Upper lobe of left lung (tissue), 6 donors: Measurements from ENCODE around the gene TMEM54. TPM values are rescaled to one million over a fixed set of nuclear protein-coding genes. Genes with fewer than 3 reads are reported as not detected.
A peak's percentile ranks its signal among the peaks of the same experiment; 100 is the strongest.

Source experiments
- ATAC-seq, 2 donors: fragments of 200-7000 bp; cut with Tn5 transposase; one replicate each; pipeline ENCODE4 v1.9.1; 2022; ENCODE audit warnings: mild to moderate bottlenecking in 2 of 2, moderate library complexity in 2 of 2; ENCODE audit not compliant: low FRiP score in 2 of 2
- DNase-seq, 2 donors: peaks; one replicate each; pipeline ENCODE4 v3.0.0-alpha.2; 2019 to 2020
- H3K27ac ChIP-seq, 4 donors: fragments of 200-600 bp; sonication (generic); one replicate each; pipeline ENCODE4 v1.5.1; 2016 to 2019
- H3K27me3 ChIP-seq, 4 donors: fragments of 200-600 bp; sonication (generic); one replicate each; pipeline ENCODE4 v1.5.1; 2017 to 2019
- H3K36me3 ChIP-seq, 4 donors: fragments of 200-600 bp; sonication (generic); one replicate each; pipeline ENCODE4 v1.5.1; 2016 to 2019
- H3K4me1 ChIP-seq, 4 donors: fragments of 200-600 bp; sonication (generic); one replicate each; pipeline ENCODE4 v1.5.1; 2018 to 2019
- H3K4me3 ChIP-seq, 4 donors: fragments of 200-600 bp; sonication (generic); one replicate each; pipeline ENCODE4 v1.5.1; 2017 to 2019; ENCODE audit warnings: mild to moderate bottlenecking in 2 of 4, moderate library complexity in 1 of 4
- H3K9me3 ChIP-seq, 4 donors: fragments of 200-600 bp; sonication (generic); one replicate each; pipeline ENCODE4 v1.5.1; 2018 to 2019
- EP300 ChIP-seq, 4 donors: sonication (generic); formaldehyde crosslinking; IDR thresholded peaks; one replicate each; pipeline ENCODE4 v1.5.1; 2017; ENCODE audit warnings: antibody characterized with exemption in 4 of 4, control low read depth in 2 of 4
- POLR2A ChIP-seq, 4 donors: fragments of 450-650 bp; IDR thresholded peaks; one replicate each; pipeline ENCODE4 v1.5.1; 2016 to 2017; ENCODE audit warnings: antibody characterized with exemption in 4 of 4, mild to moderate bottlenecking in 2 of 4
- POLR2AphosphoS5 ChIP-seq, 2 donors: sonication (generic); formaldehyde crosslinking; IDR thresholded peaks; one replicate each; pipeline ENCODE4 v1.5.1; 2017; ENCODE audit warnings: antibody characterized with exemption in 2 of 2
- WGBS, 2 donors: methylation state at CpG; one replicate each; pipeline ENCODE4 v1.1.5; 2017 to 2018; 5-methylcytosine and 5-hydroxymethylcytosine counted together
- total RNA-seq, 6 donors: library from RNA; depleted of rRNA in 4 of 6; stranded (reverse); fragments of >200 nt in 4 of 6; gene quantifications; one replicate each; pipeline versions ENCODE4 v1.1.0 to v1.2.1, GENCODE V29; 2016 to 2021
- TF ChIP-seq, protein P1 (sequence below), 6 experiments: fragments of 450-650 bp in 4 of 6; fragments of 200-600 bp in 2 of 6; sonication (generic) in 2 of 6; IDR thresholded peaks; one replicate each; pipeline ENCODE4 v1.5.1; 2016 to 2019; ENCODE audit warnings: antibody characterized with exemption in 6 of 6
- donor health status: DM: no; HTN: no; CAD: no; lungs with moderate emphysema.
- donor health status: DM: no; HTN: yes; CAD: no; lungs with severe emphysema.

The TMEM54 gene
- total RNA-seq, 6 donors from 2014 or later, result 37.7 to 94.1 (median 58.6) TPM

- H3K27ac ChIP-seq, result peak overlapping the region in 1 of 4 donors; percentile 34
- no peak for ATAC-seq
Observed at GRCh38 chr1:32947669-32948389, 46.6 kb upstream of the TMEM54 start.

GRCh38 chr1:32946413-32946812 lies 45.2 kb upstream of the TMEM54 start:
- no peak overlapping the region for H3K4me3 ChIP-seq
- no peak for TF ChIP-seq POLR2A (IDR thresholded peaks at IDR 0.05)
- TF ChIP-seq, protein P1, sequence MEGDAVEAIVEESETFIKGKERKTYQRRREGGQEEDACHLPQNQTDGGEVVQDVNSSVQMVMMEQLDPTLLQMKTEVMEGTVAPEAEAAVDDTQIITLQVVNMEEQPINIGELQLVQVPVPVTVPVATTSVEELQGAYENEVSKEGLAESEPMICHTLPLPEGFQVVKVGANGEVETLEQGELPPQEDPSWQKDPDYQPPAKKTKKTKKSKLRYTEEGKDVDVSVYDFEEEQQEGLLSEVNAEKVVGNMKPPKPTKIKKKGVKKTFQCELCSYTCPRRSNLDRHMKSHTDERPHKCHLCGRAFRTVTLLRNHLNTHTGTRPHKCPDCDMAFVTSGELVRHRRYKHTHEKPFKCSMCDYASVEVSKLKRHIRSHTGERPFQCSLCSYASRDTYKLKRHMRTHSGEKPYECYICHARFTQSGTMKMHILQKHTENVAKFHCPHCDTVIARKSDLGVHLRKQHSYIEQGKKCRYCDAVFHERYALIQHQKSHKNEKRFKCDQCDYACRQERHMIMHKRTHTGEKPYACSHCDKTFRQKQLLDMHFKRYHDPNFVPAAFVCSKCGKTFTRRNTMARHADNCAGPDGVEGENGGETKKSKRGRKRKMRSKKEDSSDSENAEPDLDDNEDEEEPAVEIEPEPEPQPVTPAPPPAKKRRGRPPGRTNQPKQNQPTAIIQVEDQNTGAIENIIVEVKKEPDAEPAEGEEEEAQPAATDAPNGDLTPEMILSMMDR (IDR thresholded peaks at IDR 0.05), result no peak
- TF ChIP-seq EP300 (IDR thresholded peaks at IDR 0.05), result no peak
- 92 to 93% methylated on average over 2 of the region's 2 CpGs for WGBS, 2 donors
- peaks cover 27 to 67% (median 52%) of the 10 kb centered on the region in 4 donors for H3K36me3 ChIP-seq
- H3K9me3 ChIP-seq, result no peaks in the 10 kb centered on the region
- peaks cover 8 to 35% (median 15%) of the 10 kb centered on the region in 4 donors for H3K4me1 ChIP-seq
- no peak overlapping the region for H3K27ac ChIP-seq
- DNase-seq (no peak), ATAC-seq (no peak)
- no peaks in the 10 kb centered on the region for H3K27me3 ChIP-seq

More at GRCh38 chr1:32947669-32948389, 46.6 kb upstream of the TMEM54 start:
- TF ChIP-seq POLR2AphosphoS5 (IDR thresholded peaks at IDR 0.05), result no peak
- TF ChIP-seq, protein P1 (IDR thresholded peaks at IDR 0.05), result no peak
- TF ChIP-seq EP300 (IDR thresholded peaks at IDR 0.05), result no peak
- TF ChIP-seq POLR2A (IDR thresholded peaks at IDR 0.05), result no peak
- no peak for DNase-seq
- Histone ChIP-seq H3K4me3 (no peak overlapping the region), H3K4me1 (peaks cover 8 to 35% (median 15%) of the 10 kb centered on the region in 4 donors), H3K9me3 (no peaks in the 10 kb centered on the region), H3K36me3 (peaks cover 25 to 53% (median 39%) of the 10 kb centered on the region in 4 donors), H3K27me3 (no peaks in the 10 kb centered on the region)
- WGBS, 2 donors, result 71 to 76% methylated on average over 6 of the region's 6 CpGs

- H3K4me3 ChIP-seq, result no peak overlapping the region
- no peak for ATAC-seq
- H3K4me1 ChIP-seq, result peaks cover 10 to 30% (median 23%) of the 10 kb centered on the region in 4 donors
- H3K9me3 ChIP-seq, result no peaks in the 10 kb centered on the region
- TF ChIP-seq EP300 (IDR thresholded peaks at IDR 0.05), result no peak
- TF ChIP-seq, protein P1 (IDR thresholded peaks at IDR 0.05), result no peak
- no peak for TF ChIP-seq POLR2AphosphoS5 (IDR thresholded peaks at IDR 0.05)
- TF ChIP-seq POLR2A (IDR thresholded peaks at IDR 0.05), result no peak
- H3K36me3 ChIP-seq, result peaks cover 27 to 90% (median 64%) of the 10 kb centered on the region in 4 donors
- DNase-seq, result no peak
- H3K27ac ChIP-seq, result no peak overlapping the region
- no peaks in the 10 kb centered on the region for H3K27me3 ChIP-seq
Observed at GRCh38 chr1:32944180-32944579, 43.0 kb upstream of the TMEM54 start.

DNA sequence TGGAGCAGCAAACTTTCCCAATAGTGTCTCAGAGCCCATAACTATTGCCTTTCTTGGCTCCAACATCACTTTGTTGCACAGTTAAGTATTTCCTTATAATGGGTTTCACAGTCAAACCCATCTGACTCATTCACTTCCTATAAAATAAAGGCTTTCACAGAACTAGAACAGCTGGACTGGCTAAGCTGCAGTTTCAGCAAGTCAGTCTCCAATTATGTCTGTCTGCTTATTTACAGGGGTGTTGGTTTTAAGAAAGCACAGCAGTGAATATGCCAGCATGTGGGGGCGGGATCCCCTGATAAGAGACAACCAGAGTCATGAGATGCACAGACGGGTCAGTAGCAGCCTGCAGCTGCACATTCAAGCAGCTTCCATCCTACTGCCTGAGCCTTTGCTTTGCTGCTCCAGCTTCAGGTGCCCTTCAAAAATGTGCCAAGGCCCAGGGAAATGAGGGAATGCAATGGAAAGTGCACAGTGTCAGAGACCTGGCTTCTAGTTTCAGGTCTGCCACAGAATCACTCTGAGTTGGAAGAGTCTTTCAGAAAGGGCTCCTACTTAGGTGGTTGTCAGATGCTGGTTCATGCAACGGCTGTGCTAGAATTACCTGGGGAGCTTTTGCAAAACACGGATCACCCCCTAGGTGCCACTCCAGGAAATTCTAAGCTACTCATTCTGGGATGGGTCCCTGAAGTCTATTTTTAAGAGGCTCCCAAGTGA lies 38.6 kb upstream of the TMEM54 start:
- no peak for TF ChIP-seq POLR2AphosphoS5 (IDR thresholded peaks at IDR 0.05)
- no peak for TF ChIP-seq EP300 (IDR thresholded peaks at IDR 0.05)
- TF ChIP-seq, protein P1 (IDR thresholded peaks at IDR 0.05), result no peak
- TF ChIP-seq POLR2A (IDR thresholded peaks at IDR 0.05), result peak in 1 of 4 donors; percentile 35
- Histone ChIP-seq H3K4me3 (no peak overlapping the region), H3K36me3 (peaks cover 19 to 92% (median 63%) of the 10 kb centered on the region in 4 donors), H3K9me3 (no peaks in the 10 kb centered on the region), H3K4me1 (peaks cover 0 to 17% (median 14%) of the 10 kb centered on the region in 4 donors), H3K27me3 (no peaks in the 10 kb centered on the region), H3K27ac (peak overlapping the region in 2 of 4 donors; percentile 5 to 18)
- WGBS, 2 donors, result 75 to 89% methylated on average over 3 to 4 of the region's 4 CpGs
- ATAC-seq (peak; percentile 68 to 91), DNase-seq (peak in 1 of 2 donors; percentile 35)
